Activated CD8-positive, alpha-beta T cell treated with anti-CD3 and anti-CD28 coated beads for 36 hours (primary cell): ENCODE results near the gene EEF2K. TPM values are rescaled to one million over a fixed set of nuclear protein-coding genes. Genes with fewer than 3 reads are reported as not detected.

Experiments
- ATAC-seq: fragments of 200-7000 bp; cut with Tn5 transposase; one replicate; pipeline ENCODE4 v1.10.0; 2021; ENCODE audit warnings: mild to moderate bottlenecking, moderate library complexity
- CTCF ChIA-PET: fragments of 350-600 bp; sonication (Branson Sonifier 250); formaldehyde crosslinking; loops from one replicate; lab custom pipeline; 2021; ENCODE audit warnings: antibody characterized with exemption; lab: Charles Lee
- POLR2A ChIA-PET: fragments of 350-600 bp; sonication (Branson Sonifier 250); formaldehyde crosslinking; loops from one replicate; lab custom pipeline; 2021; ENCODE audit warnings: antibody characterized with exemption; lab: Charles Lee
- DNase-seq: peaks from one replicate; pipeline ENCODE4 v3.0.0-alpha.2; 2020
- H3K27ac Mint-ChIP-seq: one replicate; pipeline ENCODE4 v1.8.0; 2021; ENCODE audit warnings: mild to moderate bottlenecking, mixed read lengths
- H3K27me3 Mint-ChIP-seq: one replicate; pipeline ENCODE4 v1.8.0; 2021; ENCODE audit warnings: mixed read lengths
- H3K36me3 Mint-ChIP-seq: one replicate; pipeline ENCODE4 v1.8.0; 2021; ENCODE audit warnings: low read depth, mixed read lengths
- H3K4me1 Mint-ChIP-seq: one replicate; pipeline ENCODE4 v1.8.0; 2021; ENCODE audit warnings: low read depth, mixed read lengths
- H3K4me3 Mint-ChIP-seq: one replicate; pipeline ENCODE4 v1.8.0; 2021; ENCODE audit warnings: mild to moderate bottlenecking, moderate library complexity, mixed read lengths
- H3K9me3 Mint-ChIP-seq: one replicate; pipeline ENCODE4 v1.8.0; 2021; ENCODE audit warnings: mixed read lengths
- intact Hi-C: fragments of 100-400 bp; cut with micrococcal nuclease; formaldehyde crosslinking; loops from one replicate; pipeline ENCODE4 v1.10.0; 2022
- total RNA-seq, 2 experiments: library from RNA; stranded (reverse); gene quantifications; one replicate each; pipeline ENCODE4 v1.2.3, GENCODE V29; 2021
- TF ChIP-seq, protein P1 (sequence below): fragments of 200-600 bp; IDR thresholded peaks from one replicate; pipeline ENCODE4 v1.8.0; 2022; ENCODE audit warnings: antibody characterized with exemption, mild to moderate bottlenecking

The EEF2K gene
- total RNA-seq, 2 experiments from 2014 or later, result 28.6 to 31.2 TPM

GRCh38 chr16:22233037-22233372, 26.9 kb downstream of the EEF2K start:
- Mint-ChIP-seq H3K9me3 (no peaks in the 10 kb centered on the region), H3K27ac (no peak overlapping the region), H3K27me3 (no peaks in the 10 kb centered on the region), H3K36me3 (peaks cover 31% of the 10 kb centered on the region), H3K4me3 (no peak overlapping the region), H3K4me1 (peaks cover 15% of the 10 kb centered on the region)
- DNase-seq (no peak), ATAC-seq (no peak)
- CTCF ChIA-PET, result no interaction called here
- intact Hi-C loops, result no loop called here
- POLR2A ChIA-PET, result interaction anchor here (1.4 kb wide), 1 partner anchor 41 kb away, joined by 5 read pairs; no protein-coding TSS in a partner anchor
- TF ChIP-seq, protein P1, sequence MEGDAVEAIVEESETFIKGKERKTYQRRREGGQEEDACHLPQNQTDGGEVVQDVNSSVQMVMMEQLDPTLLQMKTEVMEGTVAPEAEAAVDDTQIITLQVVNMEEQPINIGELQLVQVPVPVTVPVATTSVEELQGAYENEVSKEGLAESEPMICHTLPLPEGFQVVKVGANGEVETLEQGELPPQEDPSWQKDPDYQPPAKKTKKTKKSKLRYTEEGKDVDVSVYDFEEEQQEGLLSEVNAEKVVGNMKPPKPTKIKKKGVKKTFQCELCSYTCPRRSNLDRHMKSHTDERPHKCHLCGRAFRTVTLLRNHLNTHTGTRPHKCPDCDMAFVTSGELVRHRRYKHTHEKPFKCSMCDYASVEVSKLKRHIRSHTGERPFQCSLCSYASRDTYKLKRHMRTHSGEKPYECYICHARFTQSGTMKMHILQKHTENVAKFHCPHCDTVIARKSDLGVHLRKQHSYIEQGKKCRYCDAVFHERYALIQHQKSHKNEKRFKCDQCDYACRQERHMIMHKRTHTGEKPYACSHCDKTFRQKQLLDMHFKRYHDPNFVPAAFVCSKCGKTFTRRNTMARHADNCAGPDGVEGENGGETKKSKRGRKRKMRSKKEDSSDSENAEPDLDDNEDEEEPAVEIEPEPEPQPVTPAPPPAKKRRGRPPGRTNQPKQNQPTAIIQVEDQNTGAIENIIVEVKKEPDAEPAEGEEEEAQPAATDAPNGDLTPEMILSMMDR, result no peak

DNA sequence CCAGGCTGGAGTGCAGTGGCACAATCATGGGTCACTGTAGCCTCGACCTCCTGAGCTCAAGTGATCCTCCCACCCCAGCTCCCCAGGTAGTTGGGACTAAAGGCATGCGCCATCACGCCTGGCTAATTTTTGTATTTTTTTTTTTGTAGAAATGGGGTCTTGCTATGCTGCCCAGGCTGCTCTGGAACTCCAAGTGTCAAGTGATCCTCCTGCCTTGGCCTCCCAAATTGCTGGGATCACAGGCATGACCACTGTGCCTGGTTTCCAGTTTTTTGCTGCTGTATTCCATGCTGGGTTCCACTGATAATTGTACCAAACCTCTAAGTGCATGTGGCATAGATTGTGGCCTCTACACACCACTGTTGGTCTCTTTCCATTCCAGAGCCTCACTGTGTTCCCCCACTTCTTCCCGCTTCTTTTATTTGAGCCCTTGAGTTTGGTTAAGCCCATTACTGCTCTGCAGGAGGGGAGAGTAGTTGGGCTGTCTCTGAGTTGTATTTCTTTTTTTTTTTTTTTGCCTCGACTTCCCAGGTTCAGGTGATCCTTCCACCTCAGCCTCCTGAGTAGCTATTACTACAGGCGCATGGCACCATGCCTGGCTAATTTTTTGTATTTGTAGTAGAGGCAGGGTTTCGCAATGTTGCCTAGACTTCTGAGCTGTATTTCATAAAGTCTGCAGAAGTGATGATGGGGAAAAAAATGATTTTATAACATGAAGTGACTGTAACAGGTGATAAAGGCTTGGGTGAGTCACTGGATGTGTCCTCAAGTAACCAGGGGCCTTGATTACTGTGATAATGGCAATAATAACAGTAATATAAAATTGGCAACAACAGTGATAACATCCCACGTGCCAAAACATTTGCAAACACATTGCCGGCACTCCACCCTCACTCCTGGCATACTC, 30.0 kb downstream of the EEF2K start:
- intact Hi-C loops, result no loop called here
- TF ChIP-seq, protein P1, result no peak
- Mint-ChIP-seq H3K27ac (no peak overlapping the region), H3K4me1 (peaks cover 40% of the 10 kb centered on the region), H3K36me3 (peaks cover 38% of the 10 kb centered on the region), H3K4me3 (no peak overlapping the region), H3K9me3 (no peaks in the 10 kb centered on the region), H3K27me3 (no peaks in the 10 kb centered on the region)
- ChIA-PET CTCF (interaction anchor here (1.1 kb wide), 1 partner anchor 158 kb away, joined by 3 read pairs; no protein-coding TSS in a partner anchor), POLR2A (no interaction called here)
- no peak for ATAC-seq
- no peak for DNase-seq

DNA sequence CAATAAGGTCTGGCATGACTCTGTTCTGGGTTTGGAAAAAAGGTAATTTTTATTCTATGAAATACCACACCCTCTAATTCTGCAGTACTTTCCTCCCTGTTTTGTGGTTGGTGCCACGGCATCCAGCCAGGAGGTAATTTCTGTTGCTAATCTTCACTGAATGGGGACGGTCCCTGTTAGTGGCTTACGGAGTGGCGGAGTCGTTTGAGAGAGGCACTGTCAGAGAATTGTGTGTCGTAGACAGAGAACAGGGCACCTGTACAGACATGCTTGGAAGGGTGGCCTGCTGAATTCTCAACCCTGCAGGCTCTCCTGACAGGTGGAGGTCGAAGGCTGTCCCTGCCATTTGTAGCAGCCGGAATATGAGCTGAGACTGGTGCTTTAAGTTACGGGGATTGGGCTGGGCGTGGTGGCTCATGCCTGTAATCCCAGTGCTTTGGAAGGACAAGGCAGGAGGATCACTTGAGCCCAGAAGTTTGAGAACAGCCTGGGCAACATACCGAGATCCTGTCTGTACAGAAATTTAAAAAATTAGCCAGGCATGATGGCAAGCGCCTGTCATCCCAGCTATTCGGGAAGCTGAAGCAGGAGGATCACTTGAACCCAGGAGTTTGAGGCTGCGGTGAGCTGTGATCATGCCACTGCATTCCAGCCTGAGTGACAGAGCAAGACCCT, 33.2 kb downstream of the EEF2K start:
- ATAC-seq (peak; percentile 35), DNase-seq (no peak)
- H3K4me1 Mint-ChIP-seq, result peaks cover 26% of the 10 kb centered on the region
- TF ChIP-seq, protein P1, result no peak
- POLR2A ChIA-PET, result interaction anchor here (0.6 kb wide), 1 partner anchor 13 kb away, joined by 4 read pairs; no protein-coding TSS in a partner anchor
- peak overlapping the region; percentile 61 for H3K27ac Mint-ChIP-seq
- intact Hi-C loops, result no loop called here
- no peak overlapping the region for H3K4me3 Mint-ChIP-seq
- no peaks in the 10 kb centered on the region for H3K27me3 Mint-ChIP-seq
- no peaks in the 10 kb centered on the region for H3K9me3 Mint-ChIP-seq
- H3K36me3 Mint-ChIP-seq, result peaks cover 26% of the 10 kb centered on the region
- CTCF ChIA-PET, result no interaction called here

DNA sequence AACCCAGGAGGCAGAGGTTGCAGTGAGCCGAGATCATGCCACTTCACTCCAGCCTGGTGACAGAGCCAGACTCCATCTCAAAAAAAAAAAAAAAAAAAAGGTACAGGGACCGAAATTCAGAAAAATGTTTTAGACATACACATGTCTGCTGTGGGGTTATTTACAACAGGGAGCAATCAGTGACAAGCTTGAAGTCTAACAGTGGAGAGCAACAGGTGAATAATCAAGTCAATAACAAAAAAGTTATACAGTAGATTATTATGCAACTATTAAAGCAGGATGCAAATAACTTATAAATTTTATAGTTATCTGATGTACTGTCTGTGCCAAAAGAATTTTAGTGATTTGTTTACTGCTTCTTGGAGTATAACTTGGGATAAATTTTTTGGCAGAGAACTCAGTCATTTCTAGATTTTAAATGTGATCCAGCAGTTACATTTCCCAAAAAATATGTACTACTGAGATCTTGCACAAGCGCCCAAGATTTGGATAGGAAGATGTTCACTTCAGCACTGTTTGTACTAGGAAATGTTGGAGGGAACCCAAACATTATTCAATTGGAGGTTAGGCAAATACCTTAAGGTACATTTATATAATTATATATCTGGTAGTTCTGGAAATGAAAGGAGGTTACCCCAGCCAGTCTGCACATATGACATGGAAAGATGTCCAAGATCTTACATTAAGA, 34.1 kb downstream of the EEF2K start:
- CTCF ChIA-PET, result interaction anchor here (1.0 kb wide), 1 partner anchor 57 kb away, joined by 3 read pairs; no protein-coding TSS in a partner anchor
- TF ChIP-seq, protein P1, result no peak
- H3K27ac Mint-ChIP-seq, result peak overlapping the region; percentile 90

More for the DNA sequence above, 34.1 kb downstream of the EEF2K start:
- ATAC-seq (no peak), DNase-seq (no peak)
- H3K4me3 Mint-ChIP-seq, result no peak overlapping the region
- H3K4me1 Mint-ChIP-seq, result peaks cover 26% of the 10 kb centered on the region
- intact Hi-C loops, result no loop called here
- no peaks in the 10 kb centered on the region for H3K9me3 Mint-ChIP-seq
- POLR2A ChIA-PET, result interaction anchor here (1.0 kb wide), 1 partner anchor 48 kb away, joined by 3 read pairs; no protein-coding TSS in a partner anchor
- H3K36me3 Mint-ChIP-seq, result peaks cover 24% of the 10 kb centered on the region
- no peaks in the 10 kb centered on the region for H3K27me3 Mint-ChIP-seq
